ENCODE results near the gene ZNF865. TPM values are rescaled to one million over a fixed set of nuclear protein-coding genes. Genes with fewer than 3 reads are reported as not detected.
A peak's percentile ranks its signal among the peaks of the same experiment; 100 is the strongest.

The ZNF865 gene
- polyA plus RNA-seq, 1 donor from 2014 or later: 1.7 TPM

GRCh38 chr19:55646889-55647731 is 41.7 kb downstream of the ZNF865 start:
- Histone ChIP-seq H3K36me3 (ENCODE audit: insufficient read depth, low read length) (no peaks in the 10 kb centered on the region), H3K9me2 (ENCODE audit: insufficient read depth, low read length) (no peaks in the 10 kb centered on the region), H3K27me3 (ENCODE audit: insufficient read depth, low read depth, low read length) (no peaks in the 10 kb centered on the region), H3K27ac (ENCODE audit: low read length) (peak overlapping the region; percentile 76), H3K79me2 (replicated peaks; ENCODE audit: insufficient read depth, low read length) (peaks cover 21% of the 10 kb centered on the region), H4K20me1 (ENCODE audit: insufficient read depth) (no peaks in the 10 kb centered on the region), H3F3A (ENCODE audit: insufficient read depth, low read length, poor library complexity, severe bottlenecking) (no peaks in the 10 kb centered on the region), H3K9ac (ENCODE audit: low read length) (peak overlapping the region; percentile 89), H3K4me2 (ENCODE audit: low read length) (peak overlapping the region; percentile 75), H3K9me3 (ENCODE audit: low read length) (no peaks in the 10 kb centered on the region), H2AFZ (ENCODE audit: low read depth, low read length) (no peak overlapping the region), H3K4me3 (ENCODE audit: low read length) (peak overlapping the region; percentile 94)
- TF ChIP-seq RAD21 (conservative IDR thresholded peaks at IDR 0.05) (no peak), EP300 (conservative IDR thresholded peaks at IDR 0.05; ENCODE audit: poor library complexity, severe bottlenecking) (no peak), POLR2AphosphoS5 (IDR thresholded peaks at IDR 0.05) (no peak), TAF1 (IDR thresholded peaks at IDR 0.05; ENCODE audit: low read depth) (no peak)

DNA sequence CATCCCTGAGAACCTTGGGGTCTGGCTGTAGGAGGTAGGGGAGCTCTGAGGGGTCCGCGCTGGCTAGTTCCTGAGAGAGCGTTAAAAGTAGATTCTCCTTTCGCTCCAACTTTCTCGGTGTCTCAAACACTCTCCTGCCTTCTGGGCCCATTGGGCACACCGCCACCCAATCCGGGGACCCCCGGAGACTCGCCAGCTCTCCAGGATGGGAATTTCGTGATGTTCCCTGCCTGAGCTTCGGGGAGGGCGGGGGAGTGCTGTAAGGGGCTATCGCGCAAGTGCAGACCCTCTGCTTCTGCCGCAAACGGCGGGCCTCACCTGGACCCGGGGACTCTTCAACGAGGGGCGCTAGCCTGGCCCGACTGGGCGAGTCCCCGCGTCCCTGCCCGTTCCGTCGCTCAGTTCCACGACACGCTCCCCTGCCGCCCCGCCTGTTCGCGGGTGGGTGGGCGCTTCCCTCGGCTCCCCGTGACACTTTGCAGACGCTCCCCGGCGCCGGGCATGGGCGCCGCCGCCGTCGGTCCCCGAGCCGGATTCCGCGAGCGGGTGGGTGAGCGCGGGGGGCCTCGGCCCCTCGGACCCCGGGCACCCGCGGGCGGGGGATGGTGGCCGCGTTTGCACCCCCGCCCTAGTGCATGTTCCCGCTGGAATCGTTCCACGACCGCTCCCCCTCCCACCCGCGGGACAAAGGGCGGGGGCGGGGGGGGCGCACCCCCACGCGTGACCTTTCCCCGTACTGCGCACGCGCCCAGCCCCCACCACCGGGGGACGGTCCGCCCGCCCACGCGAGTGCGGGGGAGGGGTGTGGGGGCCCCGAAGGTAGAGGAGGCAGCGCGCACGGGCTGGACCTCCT is 42.5 kb downstream of the ZNF865 start, which contains the start of gene CCDC106:
Gene CCDC106, plus strand, starts transcription at position 481 of the 853 bp plus-strand sequence. CDS start 835 bp downstream, outside the sequence.
- Histone ChIP-seq H3K4me3 (ENCODE audit: low read length) (peak within 1 kb of the TSS; percentile 94), H3K9me2 (ENCODE audit: insufficient read depth, low read length) (no peaks in the 10 kb centered on the region), H3K79me2 (replicated peaks; ENCODE audit: insufficient read depth, low read length) (peaks cover 18% of the 10 kb centered on the region), H3K4me2 (ENCODE audit: low read length) (peak within 1 kb of the TSS; percentile 92), H4K20me1 (ENCODE audit: insufficient read depth) (no peaks in the 10 kb centered on the region), H3K27me3 (ENCODE audit: insufficient read depth, low read depth, low read length) (no peaks in the 10 kb centered on the region), H3K9ac (ENCODE audit: low read length) (peak within 1 kb of the TSS; percentile 89), H3K36me3 (ENCODE audit: insufficient read depth, low read length) (no peaks in the 10 kb centered on the region), H3F3A (ENCODE audit: insufficient read depth, low read length, poor library complexity, severe bottlenecking) (no peaks in the 10 kb centered on the region), H2AFZ (ENCODE audit: low read depth, low read length) (peak within 1 kb of the TSS; percentile 62), H3K27ac (ENCODE audit: low read length) (peak within 1 kb of the TSS; percentile 76), H3K9me3 (ENCODE audit: low read length) (no peaks in the 10 kb centered on the region)
- TF ChIP-seq, protein P1, sequence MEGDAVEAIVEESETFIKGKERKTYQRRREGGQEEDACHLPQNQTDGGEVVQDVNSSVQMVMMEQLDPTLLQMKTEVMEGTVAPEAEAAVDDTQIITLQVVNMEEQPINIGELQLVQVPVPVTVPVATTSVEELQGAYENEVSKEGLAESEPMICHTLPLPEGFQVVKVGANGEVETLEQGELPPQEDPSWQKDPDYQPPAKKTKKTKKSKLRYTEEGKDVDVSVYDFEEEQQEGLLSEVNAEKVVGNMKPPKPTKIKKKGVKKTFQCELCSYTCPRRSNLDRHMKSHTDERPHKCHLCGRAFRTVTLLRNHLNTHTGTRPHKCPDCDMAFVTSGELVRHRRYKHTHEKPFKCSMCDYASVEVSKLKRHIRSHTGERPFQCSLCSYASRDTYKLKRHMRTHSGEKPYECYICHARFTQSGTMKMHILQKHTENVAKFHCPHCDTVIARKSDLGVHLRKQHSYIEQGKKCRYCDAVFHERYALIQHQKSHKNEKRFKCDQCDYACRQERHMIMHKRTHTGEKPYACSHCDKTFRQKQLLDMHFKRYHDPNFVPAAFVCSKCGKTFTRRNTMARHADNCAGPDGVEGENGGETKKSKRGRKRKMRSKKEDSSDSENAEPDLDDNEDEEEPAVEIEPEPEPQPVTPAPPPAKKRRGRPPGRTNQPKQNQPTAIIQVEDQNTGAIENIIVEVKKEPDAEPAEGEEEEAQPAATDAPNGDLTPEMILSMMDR (IDR thresholded peaks at IDR 0.05; ENCODE audit: poor library complexity, severe bottlenecking): no peak
- TF ChIP-seq RAD21 (conservative IDR thresholded peaks at IDR 0.05) (no peak), SMC3 (conservative IDR thresholded peaks at IDR 0.05; ENCODE audit: poor library complexity) (peak; percentile 33), REST (IDR thresholded peaks at IDR 0.05; ENCODE audit: borderline replicate concordance) (no peak), POLR2AphosphoS5 (IDR thresholded peaks at IDR 0.05) (peak; percentile 32), MXI1 (conservative IDR thresholded peaks at IDR 0.05; ENCODE audit: poor library complexity, severe bottlenecking) (peak; percentile 74), EZH2 (IDR thresholded peaks at IDR 0.05; ENCODE audit: borderline replicate concordance, insufficient read depth, low read length, poor library complexity, severe bottlenecking) (no peak), EP300 (conservative IDR thresholded peaks at IDR 0.05; ENCODE audit: poor library complexity, severe bottlenecking) (peak; percentile 17), TAF1 (IDR thresholded peaks at IDR 0.05; ENCODE audit: low read depth) (no peak)
